Ishikawa (cell line): Measurements from ENCODE around the gene UPK2.

Experiments used
- CEBPB ChIP-seq: IDR thresholded peaks from 2 replicates; pipeline ENCODE4 v1.6.1; 2012
- CREB1 ChIP-seq: IDR thresholded peaks from 2 replicates; pipeline ENCODE4 v1.6.1; 2012; ENCODE audit warnings: low read depth
- EGR1 ChIP-seq: IDR thresholded peaks from 2 replicates; pipeline ENCODE4 v1.6.1; 2012
- EP300 ChIP-seq: IDR thresholded peaks from 2 replicates; pipeline ENCODE4 v1.6.1; 2012; ENCODE audit warnings: borderline replicate concordance
- FOXM1 ChIP-seq: IDR thresholded peaks from 2 replicates; pipeline ENCODE4 v1.6.1; 2012; ENCODE audit warnings: low read depth, borderline replicate concordance
- MAX ChIP-seq: IDR thresholded peaks from 2 replicates; pipeline ENCODE4 v1.6.1; 2012
- NFIC ChIP-seq: IDR thresholded peaks from 2 replicates; pipeline ENCODE4 v1.6.1; 2012
- RAD21 ChIP-seq: IDR thresholded peaks from 2 replicates; pipeline ENCODE4 v1.6.1; 2012; ENCODE audit warnings: low read depth
- REST ChIP-seq: IDR thresholded peaks from 2 replicates; pipeline ENCODE4 v1.6.1; 2012; ENCODE audit warnings: low read depth, mild to moderate bottlenecking
- TAF1 ChIP-seq: IDR thresholded peaks from 2 replicates; pipeline ENCODE4 v1.6.1; 2012; ENCODE audit warnings: low read depth, mild to moderate bottlenecking
- TCF12 ChIP-seq: IDR thresholded peaks from 2 replicates; pipeline ENCODE4 v1.6.1; 2012; ENCODE audit warnings: low read depth
- TEAD4 ChIP-seq: IDR thresholded peaks from 2 replicates; pipeline ENCODE4 v1.6.1; 2012
- USF1 ChIP-seq: IDR thresholded peaks from 2 replicates; pipeline ENCODE4 v1.6.1; 2012
- YY1 ChIP-seq: IDR thresholded peaks from 2 replicates; pipeline ENCODE4 v1.6.1; 2012; ENCODE audit warnings: low read depth
- ZBTB7A ChIP-seq: IDR thresholded peaks from 2 replicates; pipeline ENCODE4 v1.6.1; 2012; ENCODE audit warnings: low read depth

Gene UPK2

GRCh38 chr11:118975771-118976709, 19.9 kb downstream of the UPK2 start:
- TF ChIP-seq EP300: no peak
- no peak for TF ChIP-seq RAD21
- TF ChIP-seq FOXM1: no peak
- TF ChIP-seq EGR1: no peak
- no peak for TF ChIP-seq MAX
- TF ChIP-seq REST: no peak
- no peak for TF ChIP-seq TEAD4
- TF ChIP-seq YY1: no peak
- peak; percentile 60; the same call in 1 of the 2 replicates for TF ChIP-seq NFIC

GRCh38 chr11:118979434-118979833, 23.3 kb downstream of the UPK2 start:
- TF ChIP-seq FOXM1 (no peak), USF1 (no peak), NFIC (no peak), CREB1 (no peak), YY1 (no peak), RAD21 (no peak), REST (no peak), TEAD4 (no peak), TCF12 (no peak), ZBTB7A (no peak), CEBPB (no peak), MAX (no peak)

- TF ChIP-seq EP300: no peak
- TF ChIP-seq USF1: no peak
- TF ChIP-seq ZBTB7A: no peak
- TF ChIP-seq MAX: no peak
- no peak for TF ChIP-seq EGR1
- no peak for TF ChIP-seq YY1
- TF ChIP-seq TCF12: no peak
- TF ChIP-seq CEBPB: no peak
- no peak for TF ChIP-seq REST
- no peak for TF ChIP-seq CREB1
- TF ChIP-seq TEAD4: no peak
- no peak for TF ChIP-seq TAF1
- no peak for TF ChIP-seq RAD21
- no peak for TF ChIP-seq NFIC
- no peak for TF ChIP-seq FOXM1
Observed at GRCh38 chr11:118980191-118980881, 24.2 kb downstream of the UPK2 start.

- TF ChIP-seq EP300 (no peak), TAF1 (no peak), RAD21 (no peak), TEAD4 (no peak), YY1 (no peak), CREB1 (no peak), FOXM1 (no peak), TCF12 (no peak)
Observed at GRCh38 chr11:118984825-118985224, 28.7 kb downstream of the UPK2 start.
